22Rv1 (cell line): ENCODE measurements around the gene TBCCD1.
"Not testable (repeated sequence)": the region's sequence is repeated elsewhere in the genome, so short reads cannot be mapped to it uniquely, and the experiment has no call there.

ENCODE experiments used
- H3K27ac ChIP-seq: fragments of 450-650 bp; 2 replicates; pipeline ENCODE4 v1.5.1; 2017
- CTCF ChIP-seq: fragments of 450-650 bp; IDR thresholded peaks from 2 replicates; pipeline ENCODE4 v1.5.1; 2017; ENCODE audit warnings: mild to moderate bottlenecking
- ZFX ChIP-seq: fragments of 450-650 bp; IDR thresholded peaks from 2 replicates; pipeline ENCODE4 v1.6.1; 2017; ENCODE audit warnings: antibody characterized with exemption, borderline replicate concordance

Gene TBCCD1

GRCh38 chr3:186536883-186537844, 30.0 kb downstream of the TBCCD1 start:
- H3K27ac ChIP-seq, result no peak overlapping the region

GRCh38 chr3:186534113-186534669, 32.9 kb downstream of the TBCCD1 start:
- TF ChIP-seq ZFX, result no peak
- TF ChIP-seq CTCF, result no peak
- H3K27ac ChIP-seq, result no peak overlapping the region

More at GRCh38 chr3:186536883-186537844, 30.0 kb downstream of the TBCCD1 start:
- TF ChIP-seq ZFX (no peak), CTCF (no peak)

- H3K27ac ChIP-seq, result no peak overlapping the region
- TF ChIP-seq CTCF (no peak), ZFX (no peak)
These were observed 34.5 kb downstream of the TBCCD1 start for GRCh38 chr3:186532598-186533072.

GRCh38 chr3:186531694-186532093, 35.4 kb downstream of the TBCCD1 start:
- H3K27ac ChIP-seq, result not testable (repeated sequence)

GRCh38 chr3:186530415-186530814, 36.7 kb downstream of the TBCCD1 start:
- H3K27ac ChIP-seq, result no peak overlapping the region

GRCh38 chr3:186529201-186529999, 37.7 kb downstream of the TBCCD1 start:
- no peak overlapping the region for H3K27ac ChIP-seq
- TF ChIP-seq CTCF, result 0 out of 2 replicates have a peak, but pooled peaks have one; percentile 10
- no peak for TF ChIP-seq ZFX

More at GRCh38 chr3:186530415-186530814, 36.7 kb downstream of the TBCCD1 start:
- no peak for TF ChIP-seq CTCF
- TF ChIP-seq ZFX, result no peak

GRCh38 chr3:186526256-186526606, 40.9 kb downstream of the TBCCD1 start:
- no peak overlapping the region for H3K27ac ChIP-seq
- TF ChIP-seq ZFX, result no peak
- TF ChIP-seq CTCF, result no peak
